GM12878 (cell line): ENCODE measurements around the gene ABHD2. TPM values are rescaled to one million over a fixed set of nuclear protein-coding genes. Genes with fewer than 3 reads are reported as not detected.

ENCODE experiments used
- ATAC-seq: fragments of 200-7000 bp; cut with Tn5 transposase; 3 replicates; pipeline ENCODE4 v1.9.1; 2020; ENCODE audit warnings: mild to moderate bottlenecking, moderate library complexity
- BruUV-seq: library from RNA; stranded (reverse); fragments of 400-500 nt; replicated peaks from 2 replicates; lab custom pipeline; 2021; lab: Mats Ljungman, UMichigan
- CTCF ChIA-PET: fragments of 300-600 bp; sonication (Branson Sonifier 250); formaldehyde crosslinking; extraction: SDS; loops from one replicate; lab custom pipeline; 2021; ENCODE audit warnings: inconsistent platforms; lab: Yijun Ruan, JAX
- POLR2A ChIA-PET: fragments of 350-600 bp; formaldehyde crosslinking; extraction: SDS; loops from one replicate; lab custom pipeline; 2021; ENCODE audit warnings: inconsistent platforms; lab: Charles Lee
- RAD21 ChIA-PET: fragments of 300-600 bp; sonication (Branson Sonifier 250); formaldehyde crosslinking; loops from one replicate; lab custom pipeline; 2023; ENCODE audit warnings: antibody characterized with exemption; ENCODE audit not compliant: unreplicated experiment; lab: Charles Lee
- SMC1A ChIA-PET: fragments of 300-600 bp; sonication (Branson Sonifier 250); formaldehyde crosslinking; loops from one replicate; lab custom pipeline; 2023; ENCODE audit not compliant: unreplicated experiment, uncharacterized antibody; lab: Charles Lee
- DNase-seq: peaks from one replicate; pipeline ENCODE4 v3.0.0-alpha.2; 2011; ENCODE audit warnings: low read depth, low spot score
- FAIRE-seq: peaks from 3 replicates; lab custom pipeline; 2011; peaks lifted over from hg19 to GRCh38; lab: Jason Lieb, UNC
- H2AFZ ChIP-seq: 2 replicates; pipeline ENCODE4 v1.6.0; 2011; ENCODE audit warnings: low read depth, low read length, control low read depth; ENCODE audit not compliant: control insufficient read depth
- H3K27ac ChIP-seq: 2 replicates; pipeline ENCODE4 v1.5.1; 2011; ENCODE audit warnings: control low read depth; ENCODE audit not compliant: control insufficient read depth, insufficient read depth
- H3K27me3 ChIP-seq, 2 experiments: replicated peaks in 1 of 2; 2 replicates each; pipeline versions ENCODE4 v1.6.0 to v1.6.1; 2011; ENCODE audit warnings: low read length in 1 of 2; ENCODE audit not compliant: control insufficient read depth in 2 of 2, insufficient read depth in 2 of 2
- H3K36me3 ChIP-seq, 2 experiments: 2 replicates each; pipeline ENCODE4 v1.5.1; 2011; ENCODE audit warnings: low read length in 1 of 2; ENCODE audit not compliant: control insufficient read depth in 2 of 2, insufficient read depth in 2 of 2
- H3K4me1 ChIP-seq: 2 replicates; pipeline ENCODE4 v1.6.1; 2011; ENCODE audit warnings: mild to moderate bottlenecking, low read length, moderate library complexity, mixed read lengths; ENCODE audit not compliant: control insufficient read depth, insufficient read depth
- H3K4me2 ChIP-seq: 2 replicates; pipeline ENCODE4 v1.6.0; 2011; ENCODE audit warnings: control low read depth; ENCODE audit not compliant: control insufficient read depth, insufficient read depth
- H3K4me3 ChIP-seq: fragments of 200-600 bp; sonication (generic); 2 replicates; pipeline ENCODE4 v1.5.1; 2016
- H3K79me2 ChIP-seq: 2 replicates; pipeline ENCODE4 v1.6.0; 2011; ENCODE audit warnings: low read length; ENCODE audit not compliant: control insufficient read depth, insufficient read depth
- H3K9ac ChIP-seq: 2 replicates; pipeline ENCODE4 v1.8.0; 2011; ENCODE audit warnings: low read length, control low read depth, mixed read lengths; ENCODE audit not compliant: control insufficient read depth, insufficient read depth
- H3K9me3 ChIP-seq: replicated peaks from 3 replicates; pipeline ENCODE4 v1.5.1; 2011; ENCODE audit warnings: mild to moderate bottlenecking, low read length; ENCODE audit not compliant: control insufficient read depth, insufficient read depth
- H4K20me1 ChIP-seq: 2 replicates; pipeline ENCODE4 v1.6.0; 2011; ENCODE audit not compliant: control insufficient read depth, insufficient read depth
- BACH1 ChIP-seq: fragments of 450-650 bp; IDR thresholded peaks from 2 replicates; pipeline ENCODE4 v1.6.1; 2017; ENCODE audit warnings: mild to moderate bottlenecking, borderline replicate concordance
- BCLAF1 ChIP-seq: fragments of 450-650 bp; IDR thresholded peaks from 2 replicates; pipeline ENCODE4 v1.6.1; 2017; ENCODE audit warnings: antibody characterized with exemption, mild to moderate bottlenecking, moderate library complexity
- BMI1 ChIP-seq: fragments of 450-650 bp; IDR thresholded peaks from 2 replicates; pipeline ENCODE4 v1.6.1; 2016; ENCODE audit warnings: mild to moderate bottlenecking, moderate library complexity, borderline replicate concordance
- E2F4 ChIP-seq: IDR thresholded peaks from 2 replicates; pipeline ENCODE4 v1.6.1; 2012; ENCODE audit warnings: low read depth, low read length, improper control_type of control experiment
- EZH2 ChIP-seq: IDR thresholded peaks from 2 replicates; pipeline ENCODE4 v1.6.1; 2012; ENCODE audit warnings: low read depth, mild to moderate bottlenecking, control low read depth, inconsistent platforms, low read length, borderline replicate concordance; ENCODE audit not compliant: control insufficient read depth
- FOXM1 ChIP-seq: IDR thresholded peaks from 2 replicates; pipeline ENCODE4 v1.6.1; 2012; ENCODE audit warnings: low read depth, mild to moderate bottlenecking, inconsistent platforms, low read length, moderate library complexity
- KDM1A ChIP-seq: fragments of 200-600 bp; sonication (generic); IDR thresholded peaks from 2 replicates; pipeline ENCODE4 v1.6.1; 2016; ENCODE audit warnings: borderline replicate concordance
- NFXL1 ChIP-seq: fragments of 450-650 bp; IDR thresholded peaks from 2 replicates; pipeline ENCODE4 v1.6.1; 2017; ENCODE audit warnings: antibody characterized with exemption, mild to moderate bottlenecking, borderline replicate concordance
- POLR2AphosphoS5 ChIP-seq: IDR thresholded peaks from 2 replicates; pipeline ENCODE4 v1.6.1; 2011; ENCODE audit warnings: mild to moderate bottlenecking, low read length, inconsistent platforms
- REST ChIP-seq: IDR thresholded peaks from 2 replicates; pipeline ENCODE4 v1.6.1; 2012; ENCODE audit warnings: mild to moderate bottlenecking, low read depth, low read length
- SP1 ChIP-seq: IDR thresholded peaks from one replicate; pipeline ENCODE4 v1.6.1; 2011; ENCODE audit warnings: low read depth, low read length
- SPI1 ChIP-seq: IDR thresholded peaks from 2 replicates; pipeline ENCODE4 v1.6.1; 2011; ENCODE audit warnings: low read depth, mild to moderate bottlenecking, low read length, moderate library complexity, borderline replicate concordance; ENCODE audit not compliant: insufficient read depth
- SREBF1 ChIP-seq: IDR thresholded peaks from 2 replicates; pipeline ENCODE4 v1.6.1; 2012; ENCODE audit warnings: mild to moderate bottlenecking, low read length
- TCF7 ChIP-seq: IDR thresholded peaks from 2 replicates; pipeline ENCODE4 v1.6.1; 2014; ENCODE audit warnings: antibody characterized with exemption, borderline replicate concordance
- WRNIP1 ChIP-seq: IDR thresholded peaks from 2 replicates; pipeline ENCODE4 v1.6.1; 2011; ENCODE audit warnings: low read depth, low read length, improper control_type of control experiment, borderline replicate concordance
- YBX1 ChIP-seq: fragments of 450-650 bp; IDR thresholded peaks from 2 replicates; pipeline ENCODE4 v1.6.1; 2016; ENCODE audit warnings: antibody characterized with exemption
- ZNF207 ChIP-seq: fragments of 450-650 bp; IDR thresholded peaks from 2 replicates; pipeline ENCODE4 v1.6.1; 2014; ENCODE audit warnings: antibody characterized with exemption, mild to moderate bottlenecking, borderline replicate concordance
- ZNF24 ChIP-seq: fragments of 450-650 bp; IDR thresholded peaks from 2 replicates; pipeline ENCODE4 v1.6.1; 2017; ENCODE audit warnings: antibody characterized with exemption, mild to moderate bottlenecking
- whole genome bisulfite sequencing: methylation state at CpG from one replicate; pipeline ENCODE4 v1.1.6; 2016; ENCODE audit warnings: low lambda C conversion rate; ENCODE audit not compliant: insufficient replicate concordance, insufficient coverage; ENCODE audit errors: missing lambda C conversion rate; 5-methylcytosine and 5-hydroxymethylcytosine counted together
- in situ Hi-C: fragments of 300-500 bp; cut with MboI; formaldehyde crosslinking; loops from 9 replicates; pipeline ENCODE4 v1.14.3; 2018; ENCODE audit warnings: mixed read lengths
- intact Hi-C: fragments of 100-400 bp; cut with micrococcal nuclease; formaldehyde crosslinking; loops from one replicate; pipeline ENCODE4 v1.14.2; 2022; ENCODE audit not compliant: unreplicated experiment
- polyA plus RNA-seq, 11 experiments: library from polyadenylated mRNA; depleted of rRNA in 4 of 11; unstranded in 6 of 11; stranded (reverse) in 5 of 11; fragments of >200 nt; fragmentation: Nextera tagmentation in 4 of 11; fragmentation: Illumina TruSeq in 1 of 11; extraction: Ambion mirVana in 4 of 11; extraction: Trizol in 1 of 11; gene quantifications; 1 replicate in 1 of 11; 2 replicates in 10 of 11; pipeline versions ENCODE4 v1.2.1 to v1.2.3, GENCODE V29; 2011 to 2016; ENCODE audit warnings: inconsistent platforms in 2 of 11, missing spikeins in 2 of 11, low read depth in 1 of 11
- total RNA-seq, 4 experiments: library from RNA; depleted of rRNA in 3 of 4; stranded (reverse); fragments of >200 nt in 3 of 4; fragmentation: Illumina TruSeq in 1 of 4; extraction: Trizol in 1 of 4; gene quantifications; 2 replicates each; pipeline versions ENCODE4 v1.2.1 to v1.2.3, GENCODE V29; 2013 to 2021

Gene ABHD2
- total and polyA plus RNA-seq, 10 of the 15 experiments (the other 5 are each of a cell fraction or from before 2014, with no cell fraction given), result 1.2 to 33.6 (median 20.4) TPM

- Histone ChIP-seq H3K27ac (no peak overlapping the region), H3K4me2 (no peak overlapping the region), H3K36me3 (peaks cover 0 to 3% of the 10 kb centered on the region in 2 experiments; a peak in 2 of 4 replicates), H3K27me3 (no peaks in the 10 kb centered on the region), H3K4me1 (peaks cover 9% of the 10 kb centered on the region; the same call in 1 of the 2 replicates), H3K9me3 (no peaks in the 10 kb centered on the region), H2AFZ (no peak overlapping the region), H3K9ac (no peak overlapping the region), H3K79me2 (no peaks in the 10 kb centered on the region; the same call in 1 of the 2 replicates), H3K4me3 (no peak overlapping the region), H4K20me1 (no peaks in the 10 kb centered on the region)
- ChIA-PET RAD21 (interaction anchor here (1.1 to 1.6 kb wide), 2 partner anchors 14 to 16 kb away, joined by 3 to 6 read pairs; partner anchors contain the start of gene ABHD2), CTCF (interaction anchor here (1.0 to 9.3 kb wide), 8 partner anchors 8 to 67 kb away, joined by 3 to 72 read pairs (median 3); partner anchors contain the start of gene ABHD2), SMC1A (interaction anchor here (0.7 to 8.8 kb wide), 3 partner anchors 8 to 199 kb away, joined by 3 to 113 read pairs (median 80); partner anchors contain the start of gene ABHD2), POLR2A (interaction anchor here (9.3 kb wide), 1 partner anchor 14 kb away, joined by 122 read pairs; the partner anchor contains the start of gene ABHD2)
- BruUV-seq, result no TSS peak
- intact Hi-C loops (no loop called here), in situ Hi-C loops (no loop called here)
- 84% methylated on average over 9 of the region's 9 CpGs for WGBS
- DNase-seq (no peak), ATAC-seq (no peak), FAIRE-seq (no peak)
- no peak for TF ChIP-seq BCLAF1
- no peak for TF ChIP-seq EZH2
- TF ChIP-seq NFXL1, result no peak
- no peak for TF ChIP-seq REST
- no peak for TF ChIP-seq KDM1A
- TF ChIP-seq E2F4, result no peak
- no peak for TF ChIP-seq FOXM1
- TF ChIP-seq BACH1, result no peak
- no peak for TF ChIP-seq ZNF207
- TF ChIP-seq TCF7, result no peak
- no peak for TF ChIP-seq BMI1
- no peak for TF ChIP-seq YBX1
- TF ChIP-seq SREBF1, result no peak
- no peak for TF ChIP-seq SPI1
- TF ChIP-seq WRNIP1, result no peak
- no peak for TF ChIP-seq SP1
- TF ChIP-seq POLR2AphosphoS5, result no peak
- TF ChIP-seq ZNF24, result no peak
Observed at GRCh38 chr15:89104172-89104564, 15.9 kb downstream of the ABHD2 start.
